Panc1 (cell line): ENCODE measurements around the gene RCOR1. TPM values are rescaled to one million over a fixed set of nuclear protein-coding genes. Genes with fewer than 3 reads are reported as not detected.

Experiments used
- ATAC-seq: fragments of 200-7000 bp; cut with Tn5 transposase; 2 replicates; pipeline ENCODE4 v1.9.1; 2020; ENCODE audit warnings: mild to moderate bottlenecking, moderate library complexity
- BruUV-seq: library from RNA; stranded (reverse); fragments of 400-500 nt; replicated peaks from 2 replicates; lab custom pipeline; 2021; lab: Mats Ljungman, UMichigan
- CTCF ChIA-PET: fragments of 300-600 bp; sonication (Branson Sonifier 250); formaldehyde crosslinking; loops from one replicate; lab custom pipeline; 2022; ENCODE audit warnings: antibody characterized with exemption; lab: Charles Lee
- POLR2A ChIA-PET: fragments of 300-600 bp; sonication (Branson Sonifier 250); formaldehyde crosslinking; loops from one replicate; lab custom pipeline; 2022; ENCODE audit warnings: antibody characterized with exemption; lab: Charles Lee
- DNase-seq: peaks from one replicate; pipeline ENCODE4 v3.0.0-alpha.2; 2010; ENCODE audit warnings: low read depth, low spot score
- H3K27ac ChIP-seq: 2 replicates; pipeline ENCODE4 v1.5.1; 2011; ENCODE audit warnings: mild to moderate bottlenecking, low read length, inconsistent platforms
- H3K27me3 ChIP-seq: fragments of 200-500 bp; sonication (Bioruptor generic); 2 replicates; pipeline ENCODE4 v1.6.0; 2014; ENCODE audit warnings: low read length, inconsistent platforms; ENCODE audit not compliant: control insufficient read depth, insufficient read depth
- H3K36me3 ChIP-seq: fragments of 200-500 bp; sonication (Bioruptor generic); 2 replicates; pipeline ENCODE4 v1.5.1; 2014; ENCODE audit warnings: inconsistent platforms, mild to moderate bottlenecking, low read length, moderate library complexity; ENCODE audit not compliant: control insufficient read depth, insufficient read depth
- H3K4me1 ChIP-seq: 2 replicates; pipeline ENCODE4 v1.5.1; 2011; ENCODE audit warnings: inconsistent platforms, mild to moderate bottlenecking, low read length, moderate library complexity; ENCODE audit not compliant: control insufficient read depth, insufficient read depth
- H3K4me3 ChIP-seq, 2 experiments: 2 replicates each; pipeline ENCODE4 v1.5.1; 2011 to 2012; ENCODE audit warnings: low read depth in 2 of 2, low read length in 2 of 2, mild to moderate bottlenecking in 2 of 2, inconsistent platforms in 1 of 2, moderate library complexity in 1 of 2
- H3K9me3 ChIP-seq: fragments of 200-500 bp; sonication (Bioruptor generic); 2 replicates; pipeline ENCODE4 v1.5.1; 2014; ENCODE audit warnings: low read depth, mild to moderate bottlenecking, inconsistent platforms, low read length, moderate library complexity; ENCODE audit not compliant: control insufficient read depth, insufficient read depth
- CTCF ChIP-seq: fragments of 450-650 bp; IDR thresholded peaks from 2 replicates; pipeline ENCODE4 v1.5.1; 2017; ENCODE audit warnings: mild to moderate bottlenecking
- POLR2AphosphoS5 ChIP-seq: IDR thresholded peaks from 2 replicates; pipeline ENCODE4 v1.6.1; 2012; ENCODE audit warnings: mild to moderate bottlenecking, low read depth, low read length, moderate library complexity
- REST ChIP-seq, 2 experiments: IDR thresholded peaks; 2 replicates each; pipeline ENCODE4 v1.6.1; 2011 to 2012; ENCODE audit warnings: low read depth in 2 of 2, control low read depth in 1 of 2, low read length in 1 of 2, mild to moderate bottlenecking in 1 of 2, moderate library complexity in 1 of 2; ENCODE audit not compliant: insufficient read depth in 1 of 2
- SIN3A ChIP-seq: IDR thresholded peaks from 2 replicates; pipeline ENCODE4 v1.6.1; 2012; ENCODE audit warnings: low read depth, mild to moderate bottlenecking, low read length, moderate library complexity, borderline replicate concordance; ENCODE audit not compliant: insufficient read depth
- TCF7L2 ChIP-seq: IDR thresholded peaks from 2 replicates; pipeline ENCODE4 v1.6.1; 2011; ENCODE audit warnings: mild to moderate bottlenecking, low read depth, low read length, inconsistent platforms
- in situ Hi-C: cut with HindIII; loops from 2 replicates; pipeline ENCODE4 v1.10.0; 2016; ENCODE audit warnings: low sequenced_read_pairs, low pct_unique_long_range_greater_than_20kb
- intact Hi-C: fragments of 100-400 bp; cut with micrococcal nuclease; formaldehyde crosslinking; loops from one replicate; pipeline ENCODE4 v1.10.0; 2022; ENCODE audit not compliant: unreplicated experiment
- total RNA-seq: library from RNA; stranded (reverse); gene quantifications from one replicate; pipeline ENCODE4 v1.2.1, GENCODE V29; 2021; ENCODE audit not compliant: unreplicated experiment

The RCOR1 gene
- total RNA-seq, 1 experiment from 2014 or later = 27.1 TPM

DNA sequence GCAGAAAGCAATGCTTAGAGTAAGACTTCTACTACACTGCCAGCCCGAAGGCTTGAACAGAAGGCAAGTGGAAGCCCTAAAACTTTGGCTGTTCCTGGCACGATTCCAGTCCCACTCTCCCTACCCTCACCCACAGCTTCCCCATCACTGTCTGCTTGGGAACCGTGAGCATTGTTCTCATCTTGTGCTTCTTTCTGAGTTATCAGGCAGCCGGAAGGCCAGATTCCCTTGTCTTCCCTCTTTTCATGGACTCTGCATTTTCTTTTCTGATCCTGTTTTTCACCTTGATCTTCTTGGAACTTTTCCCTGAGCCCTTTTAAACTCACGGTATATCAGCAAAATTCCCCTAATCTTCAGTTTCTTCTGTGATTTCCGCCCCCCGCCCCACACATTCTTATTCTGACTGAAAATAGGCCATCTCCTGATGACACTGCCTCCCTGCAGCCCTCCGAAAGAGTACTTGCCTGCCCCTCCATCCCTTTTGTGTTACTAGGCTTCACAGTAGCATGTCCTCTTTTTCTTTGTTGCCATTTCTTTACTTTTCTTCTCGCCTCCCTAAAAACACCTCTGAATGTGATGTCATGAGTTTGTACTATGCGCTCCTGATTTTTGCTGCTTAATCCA lies 29.9 kb downstream of the RCOR1 start:
- Histone ChIP-seq H3K4me1 (peaks cover 13% of the 10 kb centered on the region), H3K27ac (no peak overlapping the region), H3K36me3 (no peaks in the 10 kb centered on the region), H3K4me3 (no peak overlapping the region), H3K9me3 (no peaks in the 10 kb centered on the region), H3K27me3 (no peaks in the 10 kb centered on the region)
- TF ChIP-seq REST (IDR thresholded peaks at IDR 0.05; ENCODE audit: insufficient read depth in 1 of 2, low read depth in 2 of 2, low read length in 1 of 2) = no peak
- no peak for TF ChIP-seq CTCF
- no peak for TF ChIP-seq SIN3A
- no peak for TF ChIP-seq POLR2AphosphoS5
- no peak for TF ChIP-seq TCF7L2
- peak; percentile 58; the same call in 1 of the 2 replicates for ATAC-seq
- CTCF ChIA-PET = no interaction called here
- POLR2A ChIA-PET = no interaction called here
- TSS peak; percentile 41 for BruUV-seq
- in situ Hi-C loops = no loop called here
- intact Hi-C loops = no loop called here
- no peak for DNase-seq

DNA sequence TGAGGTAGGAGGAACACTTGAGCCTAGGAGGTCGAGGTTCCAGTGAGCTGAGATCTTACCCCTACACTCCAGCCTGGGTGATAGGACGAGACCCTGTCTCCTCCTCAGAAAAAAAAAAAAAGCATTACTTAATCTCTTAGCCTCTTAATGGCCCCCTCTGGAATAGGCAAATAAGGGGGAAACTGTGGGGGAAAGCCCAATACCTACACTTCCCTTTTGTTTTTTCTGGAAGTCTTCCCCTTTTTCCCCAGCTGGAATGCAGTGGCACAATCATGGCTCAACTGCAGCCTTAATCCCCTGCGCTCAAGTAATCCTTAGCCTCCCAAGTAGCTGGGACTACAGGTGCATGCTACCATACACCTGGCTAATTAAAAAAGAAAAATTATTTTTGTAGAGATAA lies 32.2 kb downstream of the RCOR1 start:
- BruUV-seq = no TSS peak
- intact Hi-C loops (no loop called here), in situ Hi-C loops (no loop called here)
- no peaks in the 10 kb centered on the region for H3K36me3 ChIP-seq
- ATAC-seq (no peak), DNase-seq (no peak)
- no peak overlapping the region for H3K27ac ChIP-seq
- H3K9me3 ChIP-seq = no peaks in the 10 kb centered on the region
- H3K4me1 ChIP-seq = peaks cover 19% of the 10 kb centered on the region
- no peak overlapping the region for H3K4me3 ChIP-seq
- TF ChIP-seq TCF7L2 (no peak), REST (IDR thresholded peaks at IDR 0.05; ENCODE audit: insufficient read depth in 1 of 2, low read depth in 2 of 2, low read length in 1 of 2) (no peak), POLR2AphosphoS5 (no peak), SIN3A (no peak), CTCF (no peak)
- POLR2A ChIA-PET = no interaction called here
- H3K27me3 ChIP-seq = no peaks in the 10 kb centered on the region
- CTCF ChIA-PET = interaction anchor here (0.7 kb wide), 1 partner anchor 187 kb away, joined by 4 read pairs; no protein-coding TSS in a partner anchor
